Measurements from ENCODE around the gene PTPRS.
"Not testable (repeated sequence)": the region's sequence is repeated elsewhere in the genome, so short reads cannot be mapped to it uniquely, and the experiment has no call there.

The PTPRS gene

DNA sequence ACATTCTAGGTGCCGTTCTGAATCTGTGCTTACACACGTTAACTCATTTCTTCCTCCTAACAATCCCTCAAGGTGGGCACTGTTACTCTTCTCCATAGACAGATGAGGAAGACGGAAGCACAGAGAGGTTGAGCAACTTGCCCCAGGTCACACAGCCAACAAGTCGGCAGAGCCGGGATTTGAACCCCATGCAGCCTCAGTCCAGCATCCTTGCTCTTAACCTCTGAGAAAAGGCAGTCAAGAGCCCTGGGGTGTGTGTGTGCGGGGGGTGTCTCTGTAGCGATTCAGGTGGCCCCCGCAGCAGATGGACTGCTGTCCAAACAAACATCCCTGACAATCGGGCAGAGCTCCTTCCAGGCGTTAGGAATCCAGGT, 6.3 kb downstream of the PTPRS start:
- TF ChIP-seq, protein P1, sequence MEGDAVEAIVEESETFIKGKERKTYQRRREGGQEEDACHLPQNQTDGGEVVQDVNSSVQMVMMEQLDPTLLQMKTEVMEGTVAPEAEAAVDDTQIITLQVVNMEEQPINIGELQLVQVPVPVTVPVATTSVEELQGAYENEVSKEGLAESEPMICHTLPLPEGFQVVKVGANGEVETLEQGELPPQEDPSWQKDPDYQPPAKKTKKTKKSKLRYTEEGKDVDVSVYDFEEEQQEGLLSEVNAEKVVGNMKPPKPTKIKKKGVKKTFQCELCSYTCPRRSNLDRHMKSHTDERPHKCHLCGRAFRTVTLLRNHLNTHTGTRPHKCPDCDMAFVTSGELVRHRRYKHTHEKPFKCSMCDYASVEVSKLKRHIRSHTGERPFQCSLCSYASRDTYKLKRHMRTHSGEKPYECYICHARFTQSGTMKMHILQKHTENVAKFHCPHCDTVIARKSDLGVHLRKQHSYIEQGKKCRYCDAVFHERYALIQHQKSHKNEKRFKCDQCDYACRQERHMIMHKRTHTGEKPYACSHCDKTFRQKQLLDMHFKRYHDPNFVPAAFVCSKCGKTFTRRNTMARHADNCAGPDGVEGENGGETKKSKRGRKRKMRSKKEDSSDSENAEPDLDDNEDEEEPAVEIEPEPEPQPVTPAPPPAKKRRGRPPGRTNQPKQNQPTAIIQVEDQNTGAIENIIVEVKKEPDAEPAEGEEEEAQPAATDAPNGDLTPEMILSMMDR (IDR thresholded peaks at IDR 0.05; ENCODE audit: control insufficient read depth, extremely low read depth, insufficient read depth), result no peak
- DNase-seq (ENCODE audit: low read depth), result no peak
- H3K4me3 ChIP-seq (ENCODE audit: low read depth, low read length), result no peak overlapping the region

DNA sequence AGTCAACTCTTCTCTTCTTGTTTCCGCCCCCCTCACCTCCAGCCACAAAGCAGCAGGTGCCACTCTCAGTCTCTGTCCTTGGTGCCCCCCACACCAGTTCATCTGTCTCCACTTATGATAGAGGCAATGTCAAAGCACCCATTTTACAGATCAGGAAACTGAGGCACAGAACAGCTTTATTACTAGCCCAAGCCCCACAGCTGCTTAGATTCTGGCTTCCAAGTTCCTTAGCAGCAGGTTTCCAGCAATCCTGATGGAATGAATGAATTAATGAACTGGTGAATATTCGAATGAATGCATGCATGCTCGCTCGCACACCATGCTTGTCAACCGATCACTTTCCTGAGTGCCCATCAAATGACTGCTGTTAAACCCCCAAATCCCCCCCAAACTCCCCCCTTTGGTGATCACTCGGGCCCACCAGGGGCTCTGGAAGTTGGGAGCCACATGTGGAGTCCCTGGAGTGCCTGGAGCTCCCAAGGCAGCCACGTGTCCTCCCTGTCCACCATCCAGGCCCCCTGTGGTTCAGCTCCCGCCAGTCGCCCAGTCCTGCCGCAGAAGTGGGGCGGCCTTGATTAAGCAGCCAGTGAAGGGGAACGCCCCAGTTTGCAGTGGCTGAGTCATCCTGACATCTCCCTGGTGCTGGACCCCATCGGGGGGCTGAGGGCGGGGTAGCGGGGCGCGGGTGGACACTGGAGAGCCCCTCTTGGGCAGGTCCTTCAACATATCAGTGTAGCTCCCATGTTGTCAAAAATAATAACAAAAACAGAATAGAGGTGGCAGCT, 6.8 kb downstream of the PTPRS start:
- TF ChIP-seq, protein P1 (IDR thresholded peaks at IDR 0.05; ENCODE audit: control insufficient read depth, extremely low read depth, insufficient read depth), result no peak
- no peak for DNase-seq (ENCODE audit: low read depth)
- H3K4me3 ChIP-seq (ENCODE audit: low read depth, low read length), result no peak overlapping the region

DNA sequence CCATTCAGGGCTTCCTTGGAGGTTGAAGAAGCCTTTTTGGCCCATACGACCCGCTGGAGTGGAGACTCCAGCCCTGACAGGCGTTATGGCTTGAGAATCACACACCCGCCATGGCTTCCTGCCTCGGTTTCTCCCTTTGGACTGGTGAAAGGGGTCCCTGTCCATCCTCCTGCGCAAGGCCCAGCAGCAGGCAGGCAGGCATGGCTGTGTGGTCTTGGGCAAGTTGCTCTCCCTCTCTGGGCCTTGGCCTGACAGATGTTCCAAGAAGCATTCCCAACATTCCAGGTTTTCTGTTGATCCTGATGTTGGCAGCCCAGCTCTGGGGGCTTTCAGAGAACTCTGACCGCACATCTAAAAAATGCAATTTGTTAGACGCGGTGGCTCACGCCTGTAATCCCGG, 8.1 kb downstream of the PTPRS start:
- no peak for DNase-seq (ENCODE audit: low read depth)
- no peak overlapping the region for H3K4me3 ChIP-seq (ENCODE audit: low read depth, low read length)
- TF ChIP-seq, protein P1 (IDR thresholded peaks at IDR 0.05; ENCODE audit: control insufficient read depth, extremely low read depth, insufficient read depth), result no peak

DNA sequence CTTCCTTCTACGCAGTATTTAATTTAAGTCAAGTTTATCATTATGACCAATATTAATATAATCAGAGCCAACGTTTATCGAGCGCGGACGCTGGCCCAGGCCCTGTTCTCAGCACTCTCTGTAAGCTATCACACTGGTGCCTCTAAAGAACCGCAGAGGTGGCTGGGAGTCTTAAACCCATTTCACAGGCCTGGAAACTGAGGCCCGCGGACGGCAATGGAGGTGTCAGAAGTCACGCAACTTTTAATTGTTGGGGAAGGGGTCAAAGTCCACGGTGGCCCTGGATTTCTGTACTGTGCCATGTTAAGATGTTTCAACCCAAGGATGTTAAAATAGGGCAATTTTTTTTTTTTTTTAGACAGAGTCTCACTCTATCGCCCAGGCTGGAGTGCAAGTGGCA, 8.8 kb downstream of the PTPRS start:
- TF ChIP-seq, protein P1 (IDR thresholded peaks at IDR 0.05; ENCODE audit: control insufficient read depth, extremely low read depth, insufficient read depth), result no peak
- H3K4me3 ChIP-seq (ENCODE audit: low read depth, low read length), result no peak overlapping the region
- no peak for DNase-seq (ENCODE audit: low read depth)

DNA sequence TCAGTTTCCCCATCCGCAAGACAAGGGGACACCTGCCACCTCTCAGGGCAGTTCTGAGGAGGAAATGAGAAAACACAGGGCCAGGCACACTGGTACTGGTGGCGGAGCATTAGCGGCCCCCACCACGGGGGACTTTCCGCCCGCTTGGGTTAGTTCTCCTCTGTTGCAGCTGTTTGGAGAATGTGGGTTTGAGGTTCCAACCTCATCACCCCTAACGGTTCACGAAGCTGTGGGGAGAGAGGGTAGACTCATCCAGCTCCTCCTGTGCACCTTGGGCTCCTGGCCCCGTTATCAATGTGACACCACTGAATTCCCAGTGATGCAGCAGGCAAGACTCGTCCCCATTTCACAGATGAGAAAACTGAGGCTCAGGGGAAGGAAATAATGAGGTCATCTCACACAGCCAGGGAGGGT, 10.3 kb downstream of the PTPRS start:
- no peak for DNase-seq (ENCODE audit: low read depth)
- no peak overlapping the region for H3K4me3 ChIP-seq (ENCODE audit: low read depth, low read length)
- TF ChIP-seq, protein P1 (IDR thresholded peaks at IDR 0.05; ENCODE audit: control insufficient read depth, extremely low read depth, insufficient read depth), result no peak

DNA sequence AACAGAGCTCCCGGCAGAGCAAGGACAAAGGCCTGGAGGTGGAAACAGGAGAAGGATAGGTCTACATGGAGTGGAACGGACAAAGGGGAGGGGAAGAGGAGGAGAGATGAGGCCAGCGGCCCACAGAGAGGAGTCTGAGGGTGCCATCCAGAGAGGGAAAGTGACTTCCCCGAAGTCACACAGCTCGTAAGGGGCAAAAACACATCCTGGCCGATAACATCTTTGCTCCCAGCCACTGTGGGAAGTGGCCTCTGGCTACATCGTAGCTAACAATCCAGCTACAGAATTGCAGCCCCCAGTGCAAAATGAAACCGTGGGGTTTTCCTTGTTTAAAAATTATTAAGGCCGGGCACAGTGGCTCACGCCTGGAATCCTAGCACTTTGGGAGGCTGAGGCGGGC, 11.5 kb downstream of the PTPRS start:
- TF ChIP-seq, protein P1 (IDR thresholded peaks at IDR 0.05; ENCODE audit: control insufficient read depth, extremely low read depth, insufficient read depth), result no peak
- no peak overlapping the region for H3K4me3 ChIP-seq (ENCODE audit: low read depth, low read length)
- DNase-seq (ENCODE audit: low read depth), result no peak

DNA sequence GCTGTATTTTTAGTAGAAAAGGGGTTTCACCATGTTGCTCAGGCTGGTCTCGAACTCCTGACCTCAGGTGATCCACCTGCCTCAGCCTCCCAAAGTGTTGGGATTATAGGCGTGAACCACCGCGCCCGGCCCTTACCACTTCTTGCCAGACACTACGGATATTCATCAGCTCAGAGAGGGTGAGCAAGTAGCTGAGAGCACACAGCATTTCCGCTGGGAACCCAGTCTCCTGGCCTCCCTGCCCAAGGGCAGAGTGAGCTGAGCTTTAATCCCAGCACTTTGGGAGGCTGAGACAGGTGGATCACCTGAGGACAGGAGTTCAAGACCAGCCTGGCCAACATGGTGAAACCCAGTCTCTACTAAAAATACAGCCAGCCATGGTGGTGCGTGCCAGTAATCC, 12.2 kb downstream of the PTPRS start:
- not testable (repeated sequence) for H3K4me3 ChIP-seq (ENCODE audit: low read depth, low read length); DNase-seq (ENCODE audit: low read depth)

Measured in LNCaP clone FGC (cell line).